HG02943 (cell line): Measurements from ENCODE around the gene LARGE1.
"Not testable (repeated sequence)": the region's sequence is repeated elsewhere in the genome, so short reads cannot be mapped to it uniquely, and the experiment has no call there.

ENCODE experiments used
- ATAC-seq: cut with Tn5 transposase; IDR thresholded peaks from one replicate; pipeline ENCODE4 v1.9.1; 2021; ENCODE audit warnings: mild to moderate bottlenecking, low read depth, moderate library complexity; ENCODE audit not compliant: unreplicated experiment

The LARGE1 gene

GRCh38 chr22:33575771-33576170 is 344.5 kb downstream of the LARGE1 start:
- ATAC-seq = no peak

- ATAC-seq = no peak
Measured at GRCh38 chr22:33575041-33575440, 345.2 kb downstream of the LARGE1 start.

GRCh38 chr22:33573479-33573878 is 346.8 kb downstream of the LARGE1 start:
- ATAC-seq = no peak

- no peak for ATAC-seq
Measured at GRCh38 chr22:33572086-33572485, 348.2 kb downstream of the LARGE1 start.

GRCh38 chr22:33570110-33570509 is 350.2 kb downstream of the LARGE1 start:
- no peak for ATAC-seq

GRCh38 chr22:33569559-33569958 is 350.7 kb downstream of the LARGE1 start:
- ATAC-seq = no peak

GRCh38 chr22:33569018-33569417 is 351.3 kb downstream of the LARGE1 start:
- ATAC-seq = no peak

- ATAC-seq = not testable (repeated sequence)
Measured at GRCh38 chr22:33566495-33566894, 353.8 kb downstream of the LARGE1 start.

- ATAC-seq = no peak
Measured at GRCh38 chr22:33565580-33565995, 354.7 kb downstream of the LARGE1 start.

- no peak for ATAC-seq
Measured at GRCh38 chr22:33564683-33565082, 355.6 kb downstream of the LARGE1 start.

GRCh38 chr22:33563220-33563964 is 356.9 kb downstream of the LARGE1 start:
- no peak for ATAC-seq

- ATAC-seq = no peak
Measured at GRCh38 chr22:33562501-33562900, 357.8 kb downstream of the LARGE1 start.

- ATAC-seq = no peak
Measured at GRCh38 chr22:33561149-33561807, 359.0 kb downstream of the LARGE1 start.

- ATAC-seq = no peak
Measured at GRCh38 chr22:33557836-33558235, 362.4 kb downstream of the LARGE1 start.

GRCh38 chr22:33555814-33556522 is 364.3 kb downstream of the LARGE1 start:
- no peak for ATAC-seq

- ATAC-seq = no peak
Measured at GRCh38 chr22:33553493-33553892, 366.8 kb downstream of the LARGE1 start.

GRCh38 chr22:33544707-33545106 is 375.6 kb downstream of the LARGE1 start:
- ATAC-seq = no peak

- ATAC-seq = no peak
Measured at GRCh38 chr22:33542722-33543121, 377.6 kb downstream of the LARGE1 start.

GRCh38 chr22:33542153-33542552 is 378.1 kb downstream of the LARGE1 start:
- no peak for ATAC-seq

- no peak for ATAC-seq
Measured at GRCh38 chr22:33539902-33540751, 380.1 kb downstream of the LARGE1 start.
